ENCODE measurements around the gene MTMR10. TPM values are rescaled to one million over a fixed set of nuclear protein-coding genes. Genes with fewer than 3 reads are reported as not detected.
A peak's percentile ranks its signal among the peaks of the same experiment; 100 is the strongest.

The MTMR10 gene
- total RNA-seq (2012; rRNA removed) (13.8 and 22.5 TPM in 2 replicates), polyA plus RNA-seq (2012; rRNA removed) (9.9 and 11.2 TPM in 2 replicates), Bru-seq, nascent RNA (percentile 84 among the genes with signal in this experiment), BruChase-seq, experiment 1, labeled RNA remaining after a 6-hour chase (percentile 64 among the genes with signal in this experiment), BruChase-seq, experiment 2, labeled RNA remaining after a 2-hour chase (percentile 70 among the genes with signal in this experiment)
- polyA plus RNA-seq (2012; cell fraction: cytosol; rRNA removed), result 2.9 TPM in 2 replicates
- 8.4 and 35.3 TPM in 2 replicates for polyA plus RNA-seq (2012; cell fraction: nucleus; rRNA removed; ENCODE audit: low replicate concordance)
- long read RNA-seq, full-length matches to known transcripts, result 5 of 13 reads
- long read RNA-seq, partial matches to known transcripts, result 2 of 13 reads
- long read RNA-seq, other reads (novel, unspliced or antisense), result 6 of 13 reads

GRCh38 chr15:30991255-30992235 lies at the start of gene MTMR10:
MTMR10 (minus strand) TSS chr15:30991628; CDS start chr15:30991506, 122 bp downstream.
- Histone ChIP-seq H3K18ac (ENCODE audit: low read depth, low read length) (peak within 1 kb of the TSS; percentile 88), H3K9me3 (ENCODE audit: control insufficient read depth, insufficient read depth, low read length) (no peaks in the 10 kb centered on the region), H2AK5ac (ENCODE audit: low read depth, low read length) (peak within 1 kb of the TSS; percentile 41), H4K5ac (ENCODE audit: low read depth, low read length) (peak within 1 kb of the TSS; percentile 98), H4K20me1 (ENCODE audit: insufficient read depth, low read length) (peaks cover 7% of the 10 kb centered on the region; the same call in 1 of the 2 replicates), H2BK20ac (ENCODE audit: low read depth, low read length) (no peak within 1 kb of the TSS), H2BK5ac (ENCODE audit: low read depth, low read length, poor library complexity, severe bottlenecking) (peak within 1 kb of the TSS; percentile 72), H3K23ac (ENCODE audit: low read depth, low read length) (peak within 1 kb of the TSS; percentile 87; the same call in 1 of the 2 replicates), H4K8ac (ENCODE audit: low read depth in 2 of 2, low read length in 2 of 2) (peak within 1 kb of the TSS; percentile 92 to 100), H3K36me3 (ENCODE audit: control insufficient read depth, insufficient read depth, low read length) (peaks cover 2% of the 10 kb centered on the region; the same call in 1 of the 2 replicates), H4K91ac (ENCODE audit: insufficient read depth, low read depth, low read length) (peak within 1 kb of the TSS; percentile 69), H2BK15ac (ENCODE audit: low read depth, low read length) (peak within 1 kb of the TSS; percentile 27; the same call in 1 of the 3 replicates), H2AFZ (replicated peaks; ENCODE audit: low read length, poor library complexity) (peak within 1 kb of the TSS; percentile 95), H3K27ac (ENCODE audit: insufficient read depth, low read length) (peak within 1 kb of the TSS; percentile 79), H3K56ac (ENCODE audit: extremely low read depth, insufficient read depth, low read length) (peak within 1 kb of the TSS; percentile 70), H2AK9ac (replicated peaks; ENCODE audit: low read depth, low read length, poor library complexity) (peak within 1 kb of the TSS; percentile 95), H3K4ac (ENCODE audit: low read depth, low read length) (peak within 1 kb of the TSS; percentile 75), H2BK120ac (ENCODE audit: low read depth, low read length) (peak within 1 kb of the TSS; percentile 84), H3K14ac (replicated peaks; ENCODE audit: low read depth, low read length) (peak within 1 kb of the TSS; percentile 80), H3K79me1 (ENCODE audit: low read depth in 1 of 2, low read length in 2 of 2) (peaks cover 23 to 33% of the 10 kb centered on the region in 2 experiments), H3K27me3 (ENCODE audit: control insufficient read depth, insufficient read depth, low read length) (no peaks in the 10 kb centered on the region), H3K4me2 (ENCODE audit: low read depth, low read length) (peak within 1 kb of the TSS; percentile 97), H3K4me1 (ENCODE audit: control insufficient read depth, insufficient read depth, low read length) (peaks cover 2% of the 10 kb centered on the region; the same call in 1 of the 2 replicates), H3K4me3 (ENCODE audit: insufficient read depth, low read depth, low read length) (peak within 1 kb of the TSS; percentile 92), H3K9ac (ENCODE audit: low read depth, low read length) (peak within 1 kb of the TSS; percentile 94), H3K9me1 (ENCODE audit: insufficient read depth, low read length) (peaks cover 3% of the 10 kb centered on the region; the same call in 1 of the 2 replicates)
- intact Hi-C loops (cut with micrococcal nuclease), result loop anchor here (1.0 to 10.0 kb wide), 6 partner anchors 37 to 333 kb away; partner anchors contain the start of gene KLF13
- DNase-seq (peak; percentile 73), ATAC-seq (ENCODE audit: low read depth) (peak; percentile 98)
- ChIA-PET POLR2A (ENCODE audit: unreplicated experiment) (interaction anchor here (0.6 to 1.2 kb wide), 2 partner anchors 33 to 41 kb away, joined by 3 to 4 read pairs; no protein-coding TSS in a partner anchor), CTCF (interaction anchor here (0.9 to 1.1 kb wide), 3 partner anchors 9 to 137 kb away, joined by 3 to 4 read pairs (median 3); no protein-coding TSS in a partner anchor)
- dilution Hi-C loops (cut with HindIII; ENCODE audit: low sequenced_read_pairs, unreplicated experiment), result no loop called here
- no TSS peak for BruUV-seq (replicated peaks)
- in situ Hi-C loops (cut with MboI; ENCODE audit: low sequenced_read_pairs), result no loop called here
- WGBS, 2 experiments (ENCODE audit: extremely low coverage in 2 of 2, insufficient read length in 1 of 2), result 0% methylated on average over 38 of the region's 114 CpGs; no CpG with 5 or more reads in 1 of the 2 experiments
- TF ChIP-seq MAZ (IDR thresholded peaks at IDR 0.05; ENCODE audit: borderline replicate concordance, low read depth, low read length) (peak; percentile 93), CTCF (conservative IDR thresholded peaks at IDR 0.05; ENCODE audit: low read depth, low read length) (0 out of 2 replicates have a peak, but pooled peaks have one; percentile 0), NFE2L2 (IDR thresholded peaks at IDR 0.05; ENCODE audit: low read depth, low read length) (no peak), FOS (IDR thresholded peaks at IDR 0.05; ENCODE audit: low read depth, low read length) (no peak), POLR2A (IDR thresholded peaks at IDR 0.05; ENCODE audit: low read depth, low read length) (peak; percentile 87), MXI1 (IDR thresholded peaks at IDR 0.05; ENCODE audit: borderline replicate concordance, low read depth, low read length) (peak; percentile 7; the same call in 1 of the 2 replicates), CEBPB (IDR thresholded peaks at IDR 0.05; ENCODE audit: low read depth, low read length) (no peak), RAD21 (IDR thresholded peaks at IDR 0.05; ENCODE audit: low read length) (no peak), BHLHE40 (IDR thresholded peaks at IDR 0.05; ENCODE audit: low read depth, low read length) (no peak)
